ENCODE results near the gene MTCH1. TPM values are rescaled to one million over a fixed set of nuclear protein-coding genes. Genes with fewer than 3 reads are reported as not detected.
A peak's percentile ranks its signal among the peaks of the same experiment; 100 is the strongest.

MTCH1 gene
- total RNA-seq, 1 experiment from 2014 or later = 178 TPM

- no peaks in the 10 kb centered on the region for H3K4me1 ChIP-seq
- no peaks in the 10 kb centered on the region for H3K9me3 ChIP-seq
- no peak overlapping the region for H3K27ac Mint-ChIP-seq (ENCODE audit: unreplicated experiment)
- ChIA-PET POLR2A (no interaction called here), CTCF (interaction anchor here (1.0 kb wide), 1 partner anchor 121 kb away, joined by 3 read pairs; no protein-coding TSS in a partner anchor)
- no peaks in the 10 kb centered on the region for H3K27me3 Mint-ChIP-seq (ENCODE audit: insufficient read depth, unreplicated experiment)
- no TSS peak for BruUV-seq (replicated peaks)
- no peaks in the 10 kb centered on the region for H3K4me1 Mint-ChIP-seq (ENCODE audit: low read depth, unreplicated experiment)
- H3K9me3 Mint-ChIP-seq (ENCODE audit: unreplicated experiment) = no peaks in the 10 kb centered on the region
- H3K36me3 Mint-ChIP-seq (ENCODE audit: insufficient read depth, unreplicated experiment) = peaks cover 53% of the 10 kb centered on the region
- TF ChIP-seq CTCF (IDR thresholded peaks at IDR 0.05; ENCODE audit: insufficient read depth in 1 of 2, low read depth in 1 of 2, low read length in 1 of 2, severe bottlenecking in 1 of 2, unreplicated experiment in 1 of 2) = no peak
- peaks cover 8% of the 10 kb centered on the region for H3K36me3 ChIP-seq (ENCODE audit: control insufficient read depth, insufficient read depth, low read length)
- no peak overlapping the region for H3K4me3 Mint-ChIP-seq (ENCODE audit: unreplicated experiment)
- no peaks in the 10 kb centered on the region for H3K27me3 ChIP-seq (replicated peaks; ENCODE audit: control insufficient read depth, insufficient read depth, low read length)
- no peak for DNase-seq
- no peak overlapping the region for H3K4me3 ChIP-seq (ENCODE audit: low read depth, low read length)
- intact Hi-C loops (cut with micrococcal nuclease; ENCODE audit: unreplicated experiment) = no loop called here
Measured at GRCh38 chr6:36969988-36970891, 15.8 kb downstream of the MTCH1 start.

- Mint-ChIP-seq H3K4me1 (ENCODE audit: low read depth, unreplicated experiment) (no peaks in the 10 kb centered on the region), H3K4me3 (ENCODE audit: unreplicated experiment) (no peak overlapping the region), H3K27me3 (ENCODE audit: insufficient read depth, unreplicated experiment) (no peaks in the 10 kb centered on the region), H3K9me3 (ENCODE audit: unreplicated experiment) (no peaks in the 10 kb centered on the region), H3K27ac (ENCODE audit: unreplicated experiment) (no peak overlapping the region), H3K36me3 (ENCODE audit: insufficient read depth, unreplicated experiment) (peaks cover 46% of the 10 kb centered on the region)
- CTCF ChIA-PET = no interaction called here
- intact Hi-C loops (cut with micrococcal nuclease; ENCODE audit: unreplicated experiment) = no loop called here
- no peak for DNase-seq
- H3K4me1 ChIP-seq = no peaks in the 10 kb centered on the region
- no peak for TF ChIP-seq CTCF (IDR thresholded peaks at IDR 0.05; ENCODE audit: insufficient read depth in 1 of 2, low read depth in 1 of 2, low read length in 1 of 2, severe bottlenecking in 1 of 2, unreplicated experiment in 1 of 2)
- H3K9me3 ChIP-seq = no peaks in the 10 kb centered on the region
- no TSS peak for BruUV-seq (replicated peaks)
- POLR2A ChIA-PET = no interaction called here
- H3K27me3 ChIP-seq (replicated peaks; ENCODE audit: control insufficient read depth, insufficient read depth, low read length) = no peaks in the 10 kb centered on the region
- H3K36me3 ChIP-seq (ENCODE audit: control insufficient read depth, insufficient read depth, low read length) = peaks cover 8% of the 10 kb centered on the region
- H3K4me3 ChIP-seq (ENCODE audit: low read depth, low read length) = no peak overlapping the region
Measured at GRCh38 chr6:36969240-36969691, 16.7 kb downstream of the MTCH1 start.

GRCh38 chr6:36968266-36968977 is 17.6 kb downstream of the MTCH1 start:
- TSS peak; percentile 97 for BruUV-seq (replicated peaks)
- Mint-ChIP-seq H3K36me3 (ENCODE audit: insufficient read depth, unreplicated experiment) (peaks cover 37% of the 10 kb centered on the region), H3K4me3 (ENCODE audit: unreplicated experiment) (no peak overlapping the region), H3K27ac (ENCODE audit: unreplicated experiment) (no peak overlapping the region), H3K4me1 (ENCODE audit: low read depth, unreplicated experiment) (no peaks in the 10 kb centered on the region), H3K9me3 (ENCODE audit: unreplicated experiment) (no peaks in the 10 kb centered on the region), H3K27me3 (ENCODE audit: insufficient read depth, unreplicated experiment) (no peaks in the 10 kb centered on the region)
- Histone ChIP-seq H3K27me3 (replicated peaks; ENCODE audit: control insufficient read depth, insufficient read depth, low read length) (no peaks in the 10 kb centered on the region), H3K4me3 (ENCODE audit: low read depth, low read length) (no peak overlapping the region), H3K9me3 (no peaks in the 10 kb centered on the region), H3K4me1 (no peaks in the 10 kb centered on the region), H3K36me3 (ENCODE audit: control insufficient read depth, insufficient read depth, low read length) (peaks cover 7% of the 10 kb centered on the region)
- DNase-seq = no peak
- no peak for TF ChIP-seq CTCF (IDR thresholded peaks at IDR 0.05; ENCODE audit: insufficient read depth in 1 of 2, low read depth in 1 of 2, low read length in 1 of 2, severe bottlenecking in 1 of 2, unreplicated experiment in 1 of 2)
- intact Hi-C loops (cut with micrococcal nuclease; ENCODE audit: unreplicated experiment) = no loop called here
- POLR2A ChIA-PET = no interaction called here
- CTCF ChIA-PET = no interaction called here
